ENCODE results near the gene SOD1.

Gene SOD1

GRCh38 chr21:31707499-31707898 is 48.0 kb downstream of the SOD1 start:
- in situ Hi-C loops (cut with MboI; ENCODE audit: low sequenced_read_pairs, unreplicated experiment) = no loop called here
- no peak for DNase-seq (ENCODE audit: low spot score)
- TF ChIP-seq CTCF (IDR thresholded peaks at IDR 0.05; ENCODE audit: borderline replicate concordance, control extremely low read depth, extremely low read depth, insufficient read depth, missing control alignments) = no peak

GRCh38 chr21:31708541-31708940 is 49.0 kb downstream of the SOD1 start:
- TF ChIP-seq CTCF (IDR thresholded peaks at IDR 0.05; ENCODE audit: borderline replicate concordance, control extremely low read depth, extremely low read depth, insufficient read depth, missing control alignments) = no peak
- in situ Hi-C loops (cut with MboI; ENCODE audit: low sequenced_read_pairs, unreplicated experiment) = no loop called here
- DNase-seq (ENCODE audit: low spot score) = no peak

GRCh38 chr21:31710586-31710985 is 51.1 kb downstream of the SOD1 start:
- DNase-seq (ENCODE audit: low spot score) = no peak
- in situ Hi-C loops (cut with MboI; ENCODE audit: low sequenced_read_pairs, unreplicated experiment) = no loop called here
- TF ChIP-seq CTCF (IDR thresholded peaks at IDR 0.05; ENCODE audit: borderline replicate concordance, control extremely low read depth, extremely low read depth, insufficient read depth, missing control alignments) = no peak

GRCh38 chr21:31711326-31711725 is 51.8 kb downstream of the SOD1 start:
- no peak for TF ChIP-seq CTCF (IDR thresholded peaks at IDR 0.05; ENCODE audit: borderline replicate concordance, control extremely low read depth, extremely low read depth, insufficient read depth, missing control alignments)
- DNase-seq (ENCODE audit: low spot score) = no peak
- in situ Hi-C loops (cut with MboI; ENCODE audit: low sequenced_read_pairs, unreplicated experiment) = no loop called here

GRCh38 chr21:31711745-31712285 is 52.3 kb downstream of the SOD1 start:
- DNase-seq (ENCODE audit: low spot score) = no peak
- no peak for TF ChIP-seq CTCF (IDR thresholded peaks at IDR 0.05; ENCODE audit: borderline replicate concordance, control extremely low read depth, extremely low read depth, insufficient read depth, missing control alignments)
- in situ Hi-C loops (cut with MboI; ENCODE audit: low sequenced_read_pairs, unreplicated experiment) = no loop called here

- no peak for DNase-seq (ENCODE audit: low spot score)
- no peak for TF ChIP-seq CTCF (IDR thresholded peaks at IDR 0.05; ENCODE audit: borderline replicate concordance, control extremely low read depth, extremely low read depth, insufficient read depth, missing control alignments)
- in situ Hi-C loops (cut with MboI; ENCODE audit: low sequenced_read_pairs, unreplicated experiment) = no loop called here
Observed at GRCh38 chr21:31713115-31713514, 53.6 kb downstream of the SOD1 start.

Data from GM13976 (cell line).